Measurements from ENCODE around the gene GABRB1.
A peak's percentile ranks its signal among the peaks of the same experiment; 100 is the strongest.

The GABRB1 gene

DNA sequence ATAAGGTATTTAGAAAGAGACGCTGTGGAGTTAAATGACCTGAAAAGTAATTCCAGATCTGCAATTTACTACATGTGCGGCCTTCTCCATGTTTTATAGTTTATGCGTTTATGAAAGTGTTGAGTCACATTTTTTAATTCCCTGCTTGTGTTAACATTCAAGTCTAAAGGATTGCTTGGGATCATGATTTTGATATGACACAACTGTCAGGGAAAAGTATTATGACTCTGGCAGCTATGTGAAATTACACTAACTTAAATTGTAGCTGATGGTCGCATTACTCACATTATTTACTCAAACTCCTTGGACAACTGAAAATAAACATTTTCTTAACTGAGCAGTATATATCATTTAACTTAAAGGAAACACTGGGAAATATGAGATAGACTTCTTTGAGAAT, 14.3 kb upstream of the GABRB1 start:
- 0 out of 2 replicates have a peak, but pooled peaks cover 4% of the 10 kb centered on the region for H3K27me3 ChIP-seq (ENCODE audit: low read depth)
- no peaks in the 10 kb centered on the region for H3K9me3 ChIP-seq
- H3K36me3 ChIP-seq (replicated peaks): no peaks in the 10 kb centered on the region
- no peaks in the 10 kb centered on the region for H3K4me1 ChIP-seq
- in situ Hi-C loops (cut with MboI; ENCODE audit: low sequenced_read_pairs): no loop called here
- no peak overlapping the region for H3K4me3 ChIP-seq
- no peak for DNase-seq (ENCODE audit: low spot score in 2 of 2)

DNA sequence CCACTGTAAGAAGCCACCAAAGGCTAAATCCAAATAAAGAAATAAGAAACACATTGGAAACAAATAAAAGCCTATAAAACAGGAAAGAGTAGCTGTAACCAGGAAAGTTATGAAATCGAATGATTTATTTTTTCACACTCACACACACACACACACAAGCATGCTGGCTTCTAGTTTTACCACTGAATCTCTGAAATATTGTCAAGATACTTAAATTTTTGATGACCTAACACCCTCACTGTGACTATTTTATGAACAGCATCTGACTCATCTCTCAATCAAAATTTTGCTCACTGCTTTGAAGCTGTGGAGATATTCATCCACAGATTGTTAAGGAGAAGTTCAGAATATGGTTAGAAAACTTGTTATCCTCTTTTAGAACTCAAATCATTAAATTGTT, 13.9 kb upstream of the GABRB1 start:
- Histone ChIP-seq H3K27me3 (ENCODE audit: low read depth) (0 out of 2 replicates have a peak, but pooled peaks cover 4% of the 10 kb centered on the region), H3K9me3 (no peaks in the 10 kb centered on the region), H3K36me3 (replicated peaks) (no peaks in the 10 kb centered on the region), H3K4me1 (no peaks in the 10 kb centered on the region), H3K4me3 (no peak overlapping the region)
- in situ Hi-C loops (cut with MboI; ENCODE audit: low sequenced_read_pairs): no loop called here
- DNase-seq (ENCODE audit: low spot score in 2 of 2): no peak

GRCh38 chr4:47031751-47032404, 511 bp downstream of the GABRB1 start:
- Histone ChIP-seq H3K4me3 (peak overlapping the region; percentile 24), H3K36me3 (replicated peaks) (no peaks in the 10 kb centered on the region), H3K4me1 (peaks cover 6% of the 10 kb centered on the region), H3K27me3 (ENCODE audit: low read depth) (no peaks in the 10 kb centered on the region), H3K9me3 (no peaks in the 10 kb centered on the region)
- in situ Hi-C loops (cut with MboI; ENCODE audit: low sequenced_read_pairs): no loop called here
- no peak for DNase-seq (ENCODE audit: low spot score in 2 of 2)

DNA sequence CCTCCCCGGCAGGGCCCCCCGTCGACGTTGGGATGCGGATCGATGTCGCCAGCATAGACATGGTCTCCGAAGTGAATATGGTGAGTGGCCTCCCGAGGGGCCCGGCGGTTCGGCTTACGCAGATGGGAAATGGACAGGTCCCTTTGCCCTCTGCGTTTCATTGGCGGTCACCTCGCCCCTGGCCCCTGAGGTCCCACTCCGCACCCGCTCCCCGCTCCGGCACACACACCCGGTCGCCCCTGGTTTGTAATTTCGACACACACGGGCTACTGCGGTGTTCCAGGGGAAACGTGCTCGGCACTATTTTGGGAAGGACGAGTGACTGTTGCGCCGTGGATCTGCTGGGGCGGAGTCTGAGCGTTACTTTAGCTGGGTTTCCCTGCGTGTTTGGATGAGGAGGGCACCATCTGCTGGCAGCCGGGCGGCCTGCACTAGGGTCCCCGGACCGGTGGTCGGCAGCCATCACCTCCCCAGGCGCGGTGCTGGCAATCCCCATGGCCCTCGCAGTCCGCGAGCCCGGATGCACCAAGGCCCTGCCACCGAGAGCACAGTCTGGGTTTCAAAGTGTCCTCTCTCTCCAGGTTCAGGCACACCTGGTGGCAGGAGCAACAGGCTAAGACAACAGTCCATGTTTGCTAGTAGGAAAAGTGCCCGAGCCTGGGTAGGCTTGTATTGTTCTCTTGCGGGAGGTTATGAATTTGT, 1.2 kb downstream of the GABRB1 start:
- Histone ChIP-seq H3K27me3 (ENCODE audit: low read depth) (no peaks in the 10 kb centered on the region), H3K4me1 (peaks cover 6% of the 10 kb centered on the region), H3K4me3 (peak overlapping the region; percentile 20), H3K36me3 (replicated peaks) (no peaks in the 10 kb centered on the region), H3K9me3 (no peaks in the 10 kb centered on the region)
- in situ Hi-C loops (cut with MboI; ENCODE audit: low sequenced_read_pairs): no loop called here
- peak; percentile 59 to 83 for DNase-seq (ENCODE audit: low spot score in 2 of 2)

DNA sequence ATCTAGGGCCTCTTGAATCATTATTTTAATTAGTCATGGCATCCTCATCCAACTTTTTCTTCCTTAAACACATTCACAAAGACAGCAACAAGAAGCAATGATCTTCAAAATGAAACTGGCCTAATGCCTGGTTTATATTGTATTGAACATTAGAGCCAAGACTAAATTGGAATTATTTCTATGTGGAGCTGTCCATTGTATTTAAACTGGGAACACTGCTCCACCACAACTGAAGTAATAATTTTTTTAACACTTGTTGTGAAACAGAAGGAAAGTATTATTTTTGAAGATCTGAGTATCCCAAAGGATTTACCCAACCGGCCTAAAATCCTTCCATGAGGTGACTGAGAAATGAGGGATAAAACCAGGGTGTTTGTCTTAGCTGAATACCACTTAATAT, 6.9 kb downstream of the GABRB1 start:
- no peaks in the 10 kb centered on the region for H3K4me1 ChIP-seq
- H3K36me3 ChIP-seq (replicated peaks): no peaks in the 10 kb centered on the region
- no peak for DNase-seq (ENCODE audit: low spot score in 2 of 2)
- H3K9me3 ChIP-seq: no peaks in the 10 kb centered on the region
- in situ Hi-C loops (cut with MboI; ENCODE audit: low sequenced_read_pairs): no loop called here
- H3K4me3 ChIP-seq: no peak overlapping the region
- H3K27me3 ChIP-seq (ENCODE audit: low read depth): no peaks in the 10 kb centered on the region

DNA sequence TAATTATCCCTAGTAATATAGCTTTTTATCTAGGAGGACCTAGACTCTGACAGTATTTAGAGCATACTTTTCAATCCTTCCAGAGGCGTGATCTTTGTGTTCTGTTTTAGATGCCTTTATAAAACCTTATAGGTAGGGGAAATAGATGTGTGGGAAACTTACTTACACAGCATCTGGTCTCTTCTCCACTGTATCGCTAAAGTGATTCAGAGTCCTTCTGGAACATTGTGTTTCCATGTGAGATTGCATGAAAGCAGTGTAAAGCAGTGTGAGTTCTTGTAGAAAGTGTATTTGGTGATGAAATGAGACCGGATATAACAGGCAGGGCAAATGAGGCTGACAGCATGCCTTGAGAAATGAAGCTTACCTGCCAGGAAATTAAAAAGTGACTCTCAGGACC, 9.5 kb downstream of the GABRB1 start:
- Histone ChIP-seq H3K4me1 (no peaks in the 10 kb centered on the region), H3K27me3 (ENCODE audit: low read depth) (0 out of 2 replicates have a peak, but pooled peaks cover 2% of the 10 kb centered on the region), H3K9me3 (no peaks in the 10 kb centered on the region), H3K36me3 (replicated peaks) (no peaks in the 10 kb centered on the region), H3K4me3 (no peak overlapping the region)
- DNase-seq (ENCODE audit: low spot score in 2 of 2): no peak
- in situ Hi-C loops (cut with MboI; ENCODE audit: low sequenced_read_pairs): no loop called here

- H3K36me3 ChIP-seq (replicated peaks): no peaks in the 10 kb centered on the region
- in situ Hi-C loops (cut with MboI; ENCODE audit: low sequenced_read_pairs): no loop called here
- no peak for DNase-seq (ENCODE audit: low spot score in 2 of 2)
- H3K27me3 ChIP-seq (ENCODE audit: low read depth): 0 out of 2 replicates have a peak, but pooled peaks cover 2% of the 10 kb centered on the region
- H3K4me1 ChIP-seq: no peaks in the 10 kb centered on the region
- H3K4me3 ChIP-seq: no peak overlapping the region
- H3K9me3 ChIP-seq: no peaks in the 10 kb centered on the region
These were observed 12.5 kb downstream of the GABRB1 start for GRCh38 chr4:47043821-47044220.

DNA sequence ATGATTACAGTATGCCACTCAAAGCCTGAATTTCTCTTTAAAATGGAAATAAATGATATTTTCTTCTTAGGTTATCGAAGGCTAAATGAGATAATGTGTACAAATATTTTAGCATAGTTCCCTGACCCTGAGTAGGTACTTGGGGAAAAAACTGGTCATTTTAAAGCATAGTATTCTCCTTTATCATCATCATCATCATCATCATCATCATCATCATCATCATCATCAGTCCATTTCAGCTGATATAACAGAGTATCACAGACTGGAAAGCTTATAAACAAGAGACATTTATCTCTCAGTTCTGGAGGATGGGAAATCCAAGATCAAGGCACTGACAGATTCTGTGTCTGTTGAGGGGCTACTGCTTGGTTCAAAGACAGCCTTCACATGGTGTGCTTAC, 13.9 kb downstream of the GABRB1 start:
- Histone ChIP-seq H3K36me3 (replicated peaks) (no peaks in the 10 kb centered on the region), H3K27me3 (ENCODE audit: low read depth) (0 out of 2 replicates have a peak, but pooled peaks cover 2% of the 10 kb centered on the region), H3K9me3 (no peaks in the 10 kb centered on the region), H3K4me1 (no peaks in the 10 kb centered on the region), H3K4me3 (no peak overlapping the region)
- in situ Hi-C loops (cut with MboI; ENCODE audit: low sequenced_read_pairs): no loop called here
- no peak for DNase-seq (ENCODE audit: low spot score in 2 of 2)

GRCh38 chr4:47049347-47049746, 18.0 kb downstream of the GABRB1 start:
- H3K4me1 ChIP-seq: no peaks in the 10 kb centered on the region
- H3K4me3 ChIP-seq: no peak overlapping the region
- in situ Hi-C loops (cut with MboI; ENCODE audit: low sequenced_read_pairs): no loop called here
- no peak for DNase-seq (ENCODE audit: low spot score in 2 of 2)
- no peaks in the 10 kb centered on the region for H3K36me3 ChIP-seq (replicated peaks)
- no peaks in the 10 kb centered on the region for H3K9me3 ChIP-seq
- H3K27me3 ChIP-seq (ENCODE audit: low read depth): 0 out of 2 replicates have a peak, but pooled peaks cover 4% of the 10 kb centered on the region

DNA sequence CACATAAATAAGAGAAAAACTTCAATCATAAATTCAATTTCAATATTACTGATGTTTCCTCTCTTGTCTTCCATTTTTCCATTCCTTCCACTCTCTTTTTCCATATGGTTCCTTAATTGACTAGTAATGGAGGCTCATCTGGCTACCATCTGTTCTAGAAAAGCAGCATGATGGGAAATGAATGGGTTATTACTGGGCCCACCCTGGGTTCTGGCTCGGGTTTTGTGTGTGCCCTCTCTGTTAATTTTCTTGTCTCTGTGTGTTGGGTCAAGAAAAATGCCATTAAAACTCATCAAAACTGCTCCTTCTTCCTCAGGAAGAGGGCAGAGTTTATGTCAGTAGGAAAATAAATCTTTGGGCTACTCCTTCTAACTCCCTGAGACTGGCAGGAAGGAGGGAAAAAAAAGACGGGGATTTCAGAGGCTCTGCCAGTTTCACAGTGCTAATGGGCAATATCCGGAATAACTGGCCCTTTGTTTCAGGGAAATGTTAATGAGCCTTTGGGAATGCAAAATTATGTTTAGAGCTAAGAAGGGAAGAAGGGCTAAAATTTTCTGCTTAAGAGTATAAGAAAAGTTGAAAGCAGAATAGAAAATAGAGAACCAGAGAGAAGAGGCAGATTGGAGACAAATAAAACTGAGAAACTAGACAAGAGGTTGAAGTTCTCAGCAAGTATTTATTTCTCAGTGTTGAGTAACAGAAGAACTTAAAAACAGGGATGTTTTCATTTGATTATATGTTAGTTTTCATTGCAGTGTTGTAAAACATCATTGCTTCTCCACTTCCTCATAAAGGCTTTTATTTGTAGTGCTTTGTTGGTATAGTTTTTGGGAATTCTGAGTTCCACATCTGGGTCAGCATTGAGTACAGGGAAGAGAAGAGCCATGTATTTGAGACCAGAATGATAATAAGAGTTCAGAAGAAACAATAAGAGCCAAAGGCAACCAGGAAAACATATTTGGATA, 19.7 kb downstream of the GABRB1 start:
- no peak for DNase-seq (ENCODE audit: low spot score in 2 of 2)
- Histone ChIP-seq H3K4me3 (no peak overlapping the region), H3K9me3 (no peaks in the 10 kb centered on the region), H3K4me1 (no peaks in the 10 kb centered on the region), H3K27me3 (ENCODE audit: low read depth) (0 out of 2 replicates have a peak, but pooled peaks cover 3% of the 10 kb centered on the region), H3K36me3 (replicated peaks) (no peaks in the 10 kb centered on the region)
- in situ Hi-C loops (cut with MboI; ENCODE audit: low sequenced_read_pairs): no loop called here

GRCh38 chr4:47053485-47053884, 22.1 kb downstream of the GABRB1 start:
- no peaks in the 10 kb centered on the region for H3K9me3 ChIP-seq
- 0 out of 2 replicates have a peak, but pooled peaks cover 3% of the 10 kb centered on the region for H3K27me3 ChIP-seq (ENCODE audit: low read depth)
- no peaks in the 10 kb centered on the region for H3K4me1 ChIP-seq
- no peaks in the 10 kb centered on the region for H3K36me3 ChIP-seq (replicated peaks)
- H3K4me3 ChIP-seq: no peak overlapping the region
- in situ Hi-C loops (cut with MboI; ENCODE audit: low sequenced_read_pairs): no loop called here
- no peak for DNase-seq (ENCODE audit: low spot score in 2 of 2)

- Histone ChIP-seq H3K4me3 (no peak overlapping the region), H3K9me3 (no peaks in the 10 kb centered on the region), H3K4me1 (no peaks in the 10 kb centered on the region), H3K36me3 (replicated peaks) (no peaks in the 10 kb centered on the region), H3K27me3 (ENCODE audit: low read depth) (0 out of 2 replicates have a peak, but pooled peaks cover 7% of the 10 kb centered on the region)
- in situ Hi-C loops (cut with MboI; ENCODE audit: low sequenced_read_pairs): no loop called here
- no peak for DNase-seq (ENCODE audit: low spot score in 2 of 2)
These were observed 22.8 kb downstream of the GABRB1 start for GRCh38 chr4:47054130-47054529.

DNA sequence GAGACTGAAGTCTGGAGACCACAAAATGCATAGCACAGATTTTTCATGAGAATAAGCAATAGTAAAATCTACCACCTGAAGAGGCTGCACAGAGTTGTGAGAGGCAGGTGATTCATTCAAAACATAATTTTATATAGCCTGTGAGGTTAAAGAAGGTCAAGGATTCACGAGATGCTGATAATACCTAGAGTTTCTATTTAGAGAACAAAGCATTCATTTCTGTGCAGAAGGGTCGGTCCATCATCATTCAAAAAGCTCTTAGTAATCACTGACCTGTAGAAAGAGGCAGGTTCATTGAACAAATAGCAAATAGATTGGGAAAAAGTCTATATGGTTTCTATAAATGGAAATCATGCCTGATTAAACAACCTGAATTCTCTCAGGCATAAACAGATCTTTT, 26.6 kb downstream of the GABRB1 start:
- H3K9me3 ChIP-seq: no peaks in the 10 kb centered on the region
- DNase-seq (ENCODE audit: low spot score in 2 of 2): no peak
- H3K4me3 ChIP-seq: no peak overlapping the region
- in situ Hi-C loops (cut with MboI; ENCODE audit: low sequenced_read_pairs): no loop called here
- H3K27me3 ChIP-seq (ENCODE audit: low read depth): peaks cover 7% of the 10 kb centered on the region; the same call in 1 of the 2 replicates
- H3K36me3 ChIP-seq (replicated peaks): no peaks in the 10 kb centered on the region
- H3K4me1 ChIP-seq: no peaks in the 10 kb centered on the region
